Gastrocnemius medialis (tissue), 4 donors: ENCODE results near the gene COX14.

Experiments used
- CTCF ChIP-seq, 5 experiments: fragments of 450-650 bp in 3 of 5; fragments of 200-600 bp in 2 of 5; sonication (generic) in 2 of 5; IDR thresholded peaks in 4 of 5; conservative IDR thresholded peaks in 1 of 5; 1 replicate in 4 of 5; 2 replicates in 1 of 5; pipeline ENCODE4 v1.5.1; 2016 to 2019; ENCODE audit warnings: antibody characterized with exemption in 5 of 5, mild to moderate bottlenecking in 3 of 5, moderate library complexity in 3 of 5
- POLR2A ChIP-seq, 2 donors: fragments of 450-650 bp; IDR thresholded peaks; one replicate each; pipeline ENCODE4 v1.6.1; 2017; ENCODE audit warnings: antibody characterized with exemption in 2 of 2, mild to moderate bottlenecking in 2 of 2, moderate library complexity in 2 of 2

DNA sequence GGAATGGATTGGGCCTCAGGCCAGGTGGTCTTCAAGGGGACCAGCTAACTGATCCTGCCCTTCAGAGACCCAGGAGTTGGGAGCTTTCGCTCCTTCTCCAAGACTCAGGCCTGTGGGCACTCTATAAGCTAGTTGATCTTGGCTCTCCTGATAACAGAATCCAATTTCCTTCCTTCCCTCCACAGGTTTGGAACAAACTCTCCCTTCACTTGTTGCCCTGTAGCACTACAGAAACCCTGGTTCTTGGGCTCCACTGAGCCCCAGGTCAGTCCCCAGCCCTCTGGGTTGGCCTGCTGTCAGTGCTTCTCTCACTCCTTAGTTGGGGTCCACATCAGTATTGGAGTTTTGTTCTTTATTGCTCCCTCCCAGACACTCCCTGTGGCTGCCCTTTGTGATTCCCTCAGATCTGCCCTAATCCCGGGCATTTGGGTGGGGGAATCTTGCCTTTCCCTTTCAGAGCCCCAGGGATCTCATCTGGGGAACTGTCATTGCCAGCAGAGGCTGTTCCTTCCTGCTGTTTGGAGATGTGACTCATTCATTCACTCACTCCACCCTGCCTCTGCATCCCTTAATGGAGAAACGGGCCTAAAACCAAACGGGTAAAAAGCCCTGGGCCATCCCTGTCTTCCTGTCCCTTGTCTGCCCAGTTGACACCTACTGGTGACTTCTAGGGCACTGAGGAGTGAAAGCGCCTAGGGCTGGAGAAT, 12.6 kb upstream of the COX14 start:
- TF ChIP-seq CTCF (IDR thresholded peaks at IDR 0.05 in 4 of 5, conservative IDR thresholded peaks at IDR 0.05 in 1 of 5) (no peak), POLR2A (IDR thresholded peaks at IDR 0.05) (no peak)
